ENCODE data around the gene SLC38A10. TPM values are rescaled to one million over a fixed set of nuclear protein-coding genes. Genes with fewer than 3 reads are reported as not detected.

The SLC38A10 gene
- total and polyA plus RNA-seq, 12 donors, result 17.6 to 190 (median 102) TPM

- H3K4me1 ChIP-seq (replicated peaks in 1 of 2), result peaks cover 25 to 41% of the 10 kb centered on the region in 2 donors
- 84 to 91% (median 89%) methylated on average over 5 to 9 of the region's 9 CpGs for WGBS, 4 donors
- no peaks in the 10 kb centered on the region for H3K36me3 ChIP-seq (replicated peaks in 1 of 2)
- H3K27me3 ChIP-seq, result no peaks in the 10 kb centered on the region
- no peak overlapping the region for H3K4me3 ChIP-seq
- DNase-seq, result no peak
- peak overlapping the region in 1 of 5 donors; percentile 49 for H3K27ac ChIP-seq
- intact Hi-C loops (cut with DNase I), result no loop called here
- TF ChIP-seq POLR2A (IDR thresholded peaks at IDR 0.05) (no peak), CTCF (IDR thresholded peaks at IDR 0.05) (no peak)
- no peaks in the 10 kb centered on the region for H3K9me3 ChIP-seq (replicated peaks in 1 of 3)
Observed at GRCh38 chr17:81335773-81336157, 40.7 kb upstream of the SLC38A10 start.

DNA sequence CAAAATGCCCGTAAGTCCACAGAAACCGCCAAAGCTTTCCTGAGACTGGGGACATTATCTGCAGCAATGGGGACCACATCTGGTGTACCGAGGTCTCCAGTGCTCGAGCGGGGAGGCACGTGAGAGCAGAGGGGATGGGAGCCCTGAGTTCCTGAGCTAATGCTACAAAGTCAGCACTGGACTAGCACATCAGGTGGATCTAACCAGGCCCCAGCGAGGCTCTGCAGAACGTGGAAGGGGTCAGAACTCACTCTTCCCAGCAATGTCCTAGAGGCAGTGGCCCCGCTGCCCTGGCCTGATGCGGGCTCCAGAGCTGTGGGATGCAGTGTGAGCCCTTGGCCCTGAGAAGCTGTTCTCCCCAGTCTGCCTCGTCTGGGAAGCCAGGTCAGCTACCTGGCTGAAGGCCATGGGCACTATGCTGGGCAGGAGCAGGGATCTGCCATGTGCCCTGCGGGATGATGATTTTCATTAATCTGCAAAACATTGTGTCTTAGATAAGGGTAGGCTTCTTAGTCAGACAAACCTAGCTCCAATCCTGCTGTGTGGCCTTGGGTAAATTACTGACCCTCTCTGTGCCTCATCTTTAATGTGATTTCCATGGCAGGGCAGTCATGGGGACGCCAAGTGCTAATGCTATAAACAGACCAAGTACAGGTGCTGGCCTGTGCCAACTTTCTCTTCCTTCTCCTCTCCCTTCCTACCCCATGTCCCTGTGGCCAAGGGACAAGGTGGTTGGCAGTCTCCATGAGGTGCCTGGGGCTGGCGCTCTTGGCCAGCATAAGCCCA, 40.1 kb upstream of the SLC38A10 start:
- WGBS, 4 donors, result 80 to 94% (median 82%) methylated on average over 1 to 14 of the region's 14 CpGs
- peaks cover 21 to 37% of the 10 kb centered on the region in 2 donors for H3K4me1 ChIP-seq (replicated peaks in 1 of 2)
- peak in 1 of 7 donors; percentile 18 for DNase-seq
- no peaks in the 10 kb centered on the region for H3K36me3 ChIP-seq (replicated peaks in 1 of 2)
- no peaks in the 10 kb centered on the region for H3K9me3 ChIP-seq (replicated peaks in 1 of 3)
- TF ChIP-seq CTCF (IDR thresholded peaks at IDR 0.05), result no peak
- no peak for TF ChIP-seq POLR2A (IDR thresholded peaks at IDR 0.05)
- H3K4me3 ChIP-seq, result no peak overlapping the region
- intact Hi-C loops (cut with DNase I), result no loop called here
- H3K27ac ChIP-seq, result peak overlapping the region in 1 of 5 donors; percentile 49
- H3K27me3 ChIP-seq, result no peaks in the 10 kb centered on the region

GRCh38 chr17:81334391-81334901, 39.3 kb upstream of the SLC38A10 start:
- Histone ChIP-seq H3K4me1 (replicated peaks in 1 of 2) (peaks cover 21 to 37% of the 10 kb centered on the region in 2 donors), H3K27ac (no peak overlapping the region), H3K9me3 (replicated peaks in 1 of 3) (no peaks in the 10 kb centered on the region), H3K36me3 (replicated peaks in 1 of 2) (no peaks in the 10 kb centered on the region), H3K4me3 (no peak overlapping the region), H3K27me3 (no peaks in the 10 kb centered on the region)
- intact Hi-C loops (cut with DNase I), result no loop called here
- no peak for TF ChIP-seq POLR2A (IDR thresholded peaks at IDR 0.05)
- TF ChIP-seq CTCF (IDR thresholded peaks at IDR 0.05), result no peak
- 72 to 85% (median 80%) methylated on average over 6 to 12 of the region's 12 CpGs for WGBS, 4 donors
- DNase-seq, result peak in 2 of 7 donors; percentile 7 to 19

DNA sequence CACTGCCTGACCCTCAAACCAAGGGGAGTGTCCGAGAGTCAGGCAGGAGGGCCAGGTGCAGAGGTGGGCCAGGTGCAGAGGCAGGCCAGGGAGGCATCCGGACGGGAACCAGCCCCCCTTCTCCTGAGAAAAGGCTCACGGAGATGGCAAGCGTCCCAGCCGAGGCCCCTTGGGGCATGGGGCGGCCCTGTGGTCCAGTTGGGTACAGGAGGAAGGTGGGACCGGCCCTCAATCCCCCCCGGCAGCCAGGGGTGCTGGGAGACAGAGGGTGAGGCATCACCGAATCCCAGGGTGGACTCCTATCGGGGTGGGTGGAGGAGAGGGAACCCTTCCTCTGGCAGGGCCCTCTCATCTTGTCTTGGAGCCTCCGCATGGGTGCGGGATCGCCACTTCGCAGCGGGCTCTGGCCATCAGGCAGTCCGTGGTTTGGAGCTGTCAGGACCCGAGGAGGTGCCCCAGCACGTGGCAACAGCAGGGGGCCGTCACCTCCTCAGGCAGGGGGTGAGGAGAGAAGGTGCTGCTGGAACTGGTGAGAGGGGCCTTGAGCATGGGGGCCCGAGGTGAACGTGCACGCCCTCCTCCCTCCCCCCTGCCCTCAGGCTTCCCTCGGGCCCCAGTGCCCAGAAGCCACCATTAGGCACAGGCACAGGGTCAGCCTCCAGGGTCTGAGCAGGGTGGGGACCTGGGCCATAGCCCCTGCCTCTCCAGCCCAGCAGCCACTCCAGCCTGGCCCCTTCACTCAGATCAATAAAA, 38.7 kb upstream of the SLC38A10 start:
- H3K9me3 ChIP-seq (replicated peaks in 1 of 3), result no peaks in the 10 kb centered on the region
- DNase-seq, result peak in 2 of 7 donors; percentile 9 to 16
- H3K27ac ChIP-seq, result no peak overlapping the region
- H3K4me1 ChIP-seq (replicated peaks in 1 of 2), result peaks cover 18 to 37% of the 10 kb centered on the region in 2 donors
- TF ChIP-seq POLR2A (IDR thresholded peaks at IDR 0.05), result no peak
- no peak for TF ChIP-seq CTCF (IDR thresholded peaks at IDR 0.05)
- 80 to 94% (median 89%) methylated on average over 12 to 24 of the region's 24 CpGs for WGBS, 4 donors
- H3K36me3 ChIP-seq (replicated peaks in 1 of 2), result no peaks in the 10 kb centered on the region
- intact Hi-C loops (cut with DNase I), result no loop called here
- H3K4me3 ChIP-seq, result no peak overlapping the region
- H3K27me3 ChIP-seq, result no peaks in the 10 kb centered on the region
